GM18502 (cell line): ENCODE measurements around the gene UTF1.
"Not testable (repeated sequence)": the region's sequence is repeated elsewhere in the genome, so short reads cannot be mapped to it uniquely, and the experiment has no call there.

Experiments used
- ATAC-seq: cut with Tn5 transposase; IDR thresholded peaks from one replicate; pipeline ENCODE4 v1.9.1; 2021; ENCODE audit warnings: mild to moderate bottlenecking; ENCODE audit not compliant: unreplicated experiment, poor library complexity

The UTF1 gene

GRCh38 chr10:133224756-133225372, 5.2 kb upstream of the UTF1 start:
- ATAC-seq, result no peak

- ATAC-seq, result no peak
Measured at GRCh38 chr10:133225707-133226191, 4.3 kb upstream of the UTF1 start.

GRCh38 chr10:133226251-133226808, 3.7 kb upstream of the UTF1 start:
- no peak for ATAC-seq

- no peak for ATAC-seq
Measured at GRCh38 chr10:133227256-133227655, 2.8 kb upstream of the UTF1 start.

GRCh38 chr10:133229265-133230043, 563 bp upstream of the UTF1 start:
- no peak for ATAC-seq

- ATAC-seq, result no peak
Measured at GRCh38 chr10:133230387-133231195, 574 bp downstream of the UTF1 start.

GRCh38 chr10:133231244-133231945, 1.4 kb downstream of the UTF1 start:
- ATAC-seq, result no peak

GRCh38 chr10:133231946-133232574, 2.0 kb downstream of the UTF1 start:
- ATAC-seq, result no peak

GRCh38 chr10:133234796-133235195, 4.8 kb downstream of the UTF1 start:
- not testable (repeated sequence) for ATAC-seq

- no peak for ATAC-seq
Measured at GRCh38 chr10:133235265-133235855, 5.3 kb downstream of the UTF1 start.

GRCh38 chr10:133235932-133236331, 5.9 kb downstream of the UTF1 start:
- no peak for ATAC-seq

GRCh38 chr10:133236401-133237240, 6.6 kb downstream of the UTF1 start:
- no peak for ATAC-seq

GRCh38 chr10:133237241-133237587, 7.2 kb downstream of the UTF1 start:
- ATAC-seq, result no peak

GRCh38 chr10:133237588-133238465, 7.8 kb downstream of the UTF1 start, which contains the start of gene VENTX:
VENTX (plus strand) TSS chr10:133237855; CDS start chr10:133237915, 60 bp downstream.
- ATAC-seq, result no peak

- no peak for ATAC-seq
Measured at GRCh38 chr10:133238466-133238804, 8.4 kb downstream of the UTF1 start.

GRCh38 chr10:133239990-133240389, 10.0 kb downstream of the UTF1 start:
- ATAC-seq, result no peak

- peak; percentile 64 for ATAC-seq
Measured at GRCh38 chr10:133241501-133242205, 11.6 kb downstream of the UTF1 start.
